H1 (cell line): ENCODE data around the gene ENKUR. TPM values are rescaled to one million over a fixed set of nuclear protein-coding genes. Genes with fewer than 3 reads are reported as not detected.

Experiments
- ATF2 ChIP-seq: IDR thresholded peaks from 2 replicates; pipeline ENCODE4 v1.6.1; 2012; ENCODE audit warnings: low read length, inconsistent platforms
- ATF3 ChIP-seq: IDR thresholded peaks from 2 replicates; pipeline ENCODE4 v1.6.1; 2011; ENCODE audit warnings: low read depth, mild to moderate bottlenecking, low read length; ENCODE audit not compliant: insufficient read depth
- CBX5 ChIP-seq: fragments of 300-800, 300-1000 bp; sonication (generic); IDR thresholded peaks from 2 replicates; pipeline ENCODE4 v1.7.1; 2016; ENCODE audit warnings: antibody characterized with exemption, low read length, low read depth
- CBX8 ChIP-seq: fragments of 300-800, 300-1000 bp; sonication (generic); IDR thresholded peaks from 2 replicates; pipeline ENCODE4 v1.7.1; 2016; ENCODE audit warnings: low read depth, low read length, borderline replicate concordance
- CEBPB ChIP-seq: IDR thresholded peaks from 2 replicates; pipeline ENCODE4 v1.6.1; 2012; ENCODE audit warnings: low read depth, low read length
- CTBP2 ChIP-seq: IDR thresholded peaks from 2 replicates; pipeline ENCODE4 v1.7.0; 2011; ENCODE audit warnings: borderline replicate concordance, mild to moderate bottlenecking, moderate library complexity, mixed read lengths, low read length; ENCODE audit not compliant: insufficient read depth, insufficient read length
- FOSL1 ChIP-seq: IDR thresholded peaks from 2 replicates; pipeline ENCODE4 v1.6.1; 2011; ENCODE audit warnings: mild to moderate bottlenecking, low read depth, low read length, moderate library complexity; ENCODE audit not compliant: insufficient read depth
- GABPA ChIP-seq: IDR thresholded peaks from 2 replicates; pipeline ENCODE4 v1.6.1; 2011; ENCODE audit warnings: mild to moderate bottlenecking, low read length, moderate library complexity, borderline replicate concordance; ENCODE audit not compliant: insufficient read depth
- HDAC2 ChIP-seq, 2 experiments: fragments of 300-600 bp in 1 of 2; sonication (generic) in 1 of 2; IDR thresholded peaks; 2 replicates each; pipeline ENCODE4 v1.6.1; 2011 to 2012; ENCODE audit warnings: low read depth in 2 of 2, low read length in 2 of 2, mild to moderate bottlenecking in 2 of 2, moderate library complexity in 2 of 2, borderline replicate concordance in 1 of 2, inconsistent platforms in 1 of 2
- HDAC6 ChIP-seq: IDR thresholded peaks from one replicate; pipeline ENCODE4 v1.7.1; 2012; ENCODE audit warnings: low read depth, mild to moderate bottlenecking, inconsistent platforms, low read length, moderate library complexity
- KDM1A ChIP-seq: fragments of 200-600, 300-600 bp; sonication (generic); IDR thresholded peaks from 2 replicates; pipeline ENCODE4 v1.7.1; 2016; ENCODE audit warnings: mild to moderate bottlenecking, low read length, borderline replicate concordance
- MAFK ChIP-seq: IDR thresholded peaks from 2 replicates; pipeline ENCODE4 v1.6.1; 2012; ENCODE audit warnings: low read depth, mild to moderate bottlenecking, improper control_type of control experiment, low read length
- SAP30 ChIP-seq: fragments of 300-600 bp; sonication (generic); IDR thresholded peaks from 2 replicates; pipeline ENCODE4 v1.7.1; 2012; ENCODE audit warnings: low read length, moderate library complexity, mild to moderate bottlenecking, inconsistent platforms; ENCODE audit not compliant: insufficient read depth, insufficient replicate concordance
- SIN3A ChIP-seq, 2 experiments: IDR thresholded peaks in 1 of 2; conservative IDR thresholded peaks in 1 of 2; 2 replicates each; pipeline ENCODE4 v1.6.1; 2011 to 2012; ENCODE audit warnings: low read length in 2 of 2, improper control_type of control experiment in 1 of 2, low read depth in 1 of 2, mild to moderate bottlenecking in 1 of 2
- SP1 ChIP-seq: IDR thresholded peaks from 2 replicates; pipeline ENCODE4 v1.6.1; 2011; ENCODE audit warnings: low read depth, low read length
- SP4 ChIP-seq: IDR thresholded peaks from 2 replicates; pipeline ENCODE4 v1.6.1; 2012; ENCODE audit warnings: low read length, inconsistent platforms
- SRF ChIP-seq: IDR thresholded peaks from 2 replicates; pipeline ENCODE4 v1.6.1; 2011; ENCODE audit warnings: mild to moderate bottlenecking, low read depth, low read length, moderate library complexity
- SUZ12 ChIP-seq: fragments of 200-600 bp; sonication (generic); IDR thresholded peaks from 2 replicates; pipeline ENCODE4 v1.6.1; 2012; ENCODE audit warnings: mild to moderate bottlenecking, inconsistent platforms, low read length, moderate library complexity, mixed read lengths
- TEAD4 ChIP-seq: IDR thresholded peaks from 2 replicates; pipeline ENCODE4 v1.6.1; 2012; ENCODE audit warnings: low read depth, low read length, inconsistent platforms, mixed read lengths
- polyA plus RNA-seq, 7 experiments: library from polyadenylated mRNA; depleted of rRNA in 3 of 7; stranded (reverse) in 5 of 7; unstranded in 2 of 7; fragments of >200 nt in 5 of 7; fragments of 200-250 nt in 2 of 7; gene quantifications; 1 replicate in 5 of 7; 2 replicates in 1 of 7; 4 replicates in 1 of 7; pipeline versions ENCODE4 v1.2.1 to v1.2.3, GENCODE V29; 2011 to 2013; ENCODE audit warnings: missing spikeins in 2 of 7, mixed read lengths in 2 of 7
- total RNA-seq: library from RNA; stranded (reverse); fragmentation: NEBNext Ultra II Directional; extraction: Animal tissue kit (Norgen Biotek cat#: 25700); gene quantifications from 2 replicates; pipeline ENCODE4 v1.2.1, GENCODE V29; 2021

Gene ENKUR
- total and polyA plus RNA-seq, 2 of the 8 experiments (the other 6 are each of a cell fraction or from before 2014, with no cell fraction given) = not detected

- TF ChIP-seq GABPA = no peak
- TF ChIP-seq TEAD4 = no peak
- no peak for TF ChIP-seq KDM1A
- TF ChIP-seq SUZ12 = no peak
- no peak for TF ChIP-seq CBX8
- TF ChIP-seq ATF3 = no peak
- no peak for TF ChIP-seq SP1
- no peak for TF ChIP-seq SAP30
- no peak for TF ChIP-seq FOSL1
- no peak for TF ChIP-seq HDAC6
- no peak for TF ChIP-seq ATF2
- TF ChIP-seq CTBP2 = no peak
- TF ChIP-seq HDAC2 (IDR thresholded peaks at IDR 0.05; ENCODE audit: borderline replicate concordance in 1 of 2, low read depth in 2 of 2, low read length in 2 of 2) = 0 out of 4 replicates have a peak, but pooled peaks of 1 of the 2 experiments have one; percentile 29
- no peak for TF ChIP-seq SRF
- TF ChIP-seq SIN3A (conservative IDR thresholded peaks at IDR 0.05 in 1 of 2, IDR thresholded peaks at IDR 0.05 in 1 of 2; ENCODE audit: low read depth in 1 of 2, low read length in 2 of 2) = no peak; a peak in 1 of 4 replicates
- TF ChIP-seq SP4 = no peak
- no peak for TF ChIP-seq CBX5
- no peak for TF ChIP-seq CEBPB
- no peak for TF ChIP-seq MAFK
Observed at GRCh38 chr10:24951201-24952142, 64.5 kb downstream of the ENKUR start (continued).
